Measurements from ENCODE around the gene ADARB2.

Gene ADARB2

GRCh38 chr10:1376384-1376945, 360.9 kb downstream of the ADARB2 start:
- no peaks in the 10 kb centered on the region for H3K36me3 ChIP-seq (ENCODE audit: insufficient read depth)
- no peaks in the 10 kb centered on the region for H4K20me1 ChIP-seq (ENCODE audit: insufficient read depth)
- no peak overlapping the region for H2AFZ ChIP-seq (ENCODE audit: low read depth)
- no peaks in the 10 kb centered on the region for H3K4me1 ChIP-seq (ENCODE audit: low read depth, poor library complexity, severe bottlenecking)
- H3K79me2 ChIP-seq (ENCODE audit: insufficient read depth, low read depth): no peaks in the 10 kb centered on the region
- TF ChIP-seq, protein P1, sequence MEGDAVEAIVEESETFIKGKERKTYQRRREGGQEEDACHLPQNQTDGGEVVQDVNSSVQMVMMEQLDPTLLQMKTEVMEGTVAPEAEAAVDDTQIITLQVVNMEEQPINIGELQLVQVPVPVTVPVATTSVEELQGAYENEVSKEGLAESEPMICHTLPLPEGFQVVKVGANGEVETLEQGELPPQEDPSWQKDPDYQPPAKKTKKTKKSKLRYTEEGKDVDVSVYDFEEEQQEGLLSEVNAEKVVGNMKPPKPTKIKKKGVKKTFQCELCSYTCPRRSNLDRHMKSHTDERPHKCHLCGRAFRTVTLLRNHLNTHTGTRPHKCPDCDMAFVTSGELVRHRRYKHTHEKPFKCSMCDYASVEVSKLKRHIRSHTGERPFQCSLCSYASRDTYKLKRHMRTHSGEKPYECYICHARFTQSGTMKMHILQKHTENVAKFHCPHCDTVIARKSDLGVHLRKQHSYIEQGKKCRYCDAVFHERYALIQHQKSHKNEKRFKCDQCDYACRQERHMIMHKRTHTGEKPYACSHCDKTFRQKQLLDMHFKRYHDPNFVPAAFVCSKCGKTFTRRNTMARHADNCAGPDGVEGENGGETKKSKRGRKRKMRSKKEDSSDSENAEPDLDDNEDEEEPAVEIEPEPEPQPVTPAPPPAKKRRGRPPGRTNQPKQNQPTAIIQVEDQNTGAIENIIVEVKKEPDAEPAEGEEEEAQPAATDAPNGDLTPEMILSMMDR (conservative IDR thresholded peaks at IDR 0.05; ENCODE audit: low read depth, low read length): no peak
- no peak overlapping the region for H3K4me3 ChIP-seq (IDR thresholded peaks at IDR 0.05; ENCODE audit: insufficient read depth, low read depth, low read length)
- H3K27me3 ChIP-seq (ENCODE audit: insufficient read depth, low read depth): no peaks in the 10 kb centered on the region
- no peak overlapping the region for H3K4me2 ChIP-seq
- no peak overlapping the region for H3K27ac ChIP-seq
- no peak overlapping the region for H3K9ac ChIP-seq

DNA sequence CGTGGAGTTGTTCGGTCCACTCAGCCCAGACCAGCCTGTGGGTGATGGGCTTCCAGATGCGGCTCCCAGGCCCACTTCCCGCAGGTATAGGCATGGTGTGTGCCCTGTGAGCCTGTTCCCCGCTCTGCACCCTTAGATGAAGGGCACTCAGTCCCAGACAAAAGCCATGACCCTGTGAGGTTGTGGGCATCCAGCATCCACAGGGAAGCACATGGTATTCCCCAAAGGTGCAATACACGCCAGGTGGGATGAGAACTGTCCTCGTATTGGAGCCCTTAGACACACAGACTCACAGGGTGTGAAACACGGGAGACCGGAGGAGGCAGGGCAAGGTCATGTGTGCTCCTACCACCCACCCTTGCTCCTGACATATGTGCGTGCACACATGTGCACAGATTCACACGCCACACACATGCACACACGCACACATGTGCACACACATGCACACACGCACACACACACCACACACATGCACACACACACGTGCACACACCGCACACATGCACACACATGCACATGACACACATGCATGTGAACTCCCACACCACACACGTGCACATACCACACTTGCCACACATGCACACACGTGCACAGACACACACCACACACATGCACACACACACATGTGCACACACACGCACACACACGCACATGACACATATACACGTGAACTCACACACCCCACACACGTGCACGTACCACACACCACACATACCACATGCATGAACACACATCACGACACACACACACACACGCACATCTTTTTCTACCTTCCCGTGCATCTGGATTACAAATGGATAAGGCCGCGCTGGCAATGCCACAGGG, 361.8 kb downstream of the ADARB2 start:
- Histone ChIP-seq H3K9ac (no peak overlapping the region), H3K4me3 (IDR thresholded peaks at IDR 0.05; ENCODE audit: insufficient read depth, low read depth, low read length) (no peak overlapping the region), H3K36me3 (ENCODE audit: insufficient read depth) (no peaks in the 10 kb centered on the region), H3K79me2 (ENCODE audit: insufficient read depth, low read depth) (no peaks in the 10 kb centered on the region), H3K4me2 (no peak overlapping the region), H2AFZ (ENCODE audit: low read depth) (no peak overlapping the region), H3K27me3 (ENCODE audit: insufficient read depth, low read depth) (no peaks in the 10 kb centered on the region), H4K20me1 (ENCODE audit: insufficient read depth) (no peaks in the 10 kb centered on the region), H3K4me1 (ENCODE audit: low read depth, poor library complexity, severe bottlenecking) (no peaks in the 10 kb centered on the region), H3K27ac (no peak overlapping the region)
- TF ChIP-seq, protein P1 (conservative IDR thresholded peaks at IDR 0.05; ENCODE audit: low read depth, low read length): no peak

- TF ChIP-seq, protein P1 (conservative IDR thresholded peaks at IDR 0.05; ENCODE audit: low read depth, low read length): no peak
Observed at GRCh38 chr10:1374511-1375345, 362.6 kb downstream of the ADARB2 start.

DNA sequence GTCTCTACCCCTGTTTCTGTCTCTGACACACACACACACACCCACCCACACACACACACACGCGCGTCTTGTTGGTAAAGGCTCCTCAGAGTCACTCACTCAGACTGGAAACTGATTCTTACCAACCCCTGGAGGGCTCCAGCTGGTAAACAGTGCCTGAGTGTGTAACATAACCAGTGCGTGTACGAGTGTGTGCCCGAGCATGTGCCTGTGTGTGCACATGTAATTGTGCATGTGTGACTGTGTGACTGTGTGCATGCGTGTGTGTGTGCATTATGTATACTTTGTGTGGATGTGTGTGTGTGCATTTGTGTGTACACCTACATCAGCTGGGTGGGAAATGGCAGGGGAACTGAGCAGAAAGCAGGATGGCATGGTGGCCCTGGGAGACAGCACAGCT, 364.0 kb downstream of the ADARB2 start:
- no peak overlapping the region for H3K27ac ChIP-seq
- no peak overlapping the region for H3K4me3 ChIP-seq (IDR thresholded peaks at IDR 0.05; ENCODE audit: insufficient read depth, low read depth, low read length)
- H2AFZ ChIP-seq (ENCODE audit: low read depth): no peak overlapping the region
- H3K4me1 ChIP-seq (ENCODE audit: low read depth, poor library complexity, severe bottlenecking): no peaks in the 10 kb centered on the region
- no peaks in the 10 kb centered on the region for H3K27me3 ChIP-seq (ENCODE audit: insufficient read depth, low read depth)
- H3K4me2 ChIP-seq: no peak overlapping the region
- no peak overlapping the region for H3K9ac ChIP-seq
- H4K20me1 ChIP-seq (ENCODE audit: insufficient read depth): no peaks in the 10 kb centered on the region
- no peaks in the 10 kb centered on the region for H3K36me3 ChIP-seq (ENCODE audit: insufficient read depth)
- TF ChIP-seq, protein P1 (conservative IDR thresholded peaks at IDR 0.05; ENCODE audit: low read depth, low read length): no peak
- no peaks in the 10 kb centered on the region for H3K79me2 ChIP-seq (ENCODE audit: insufficient read depth, low read depth)

More at GRCh38 chr10:1374511-1375345, 362.6 kb downstream of the ADARB2 start:
- no peak overlapping the region for H3K4me3 ChIP-seq (IDR thresholded peaks at IDR 0.05; ENCODE audit: insufficient read depth, low read depth, low read length)
- no peaks in the 10 kb centered on the region for H3K27me3 ChIP-seq (ENCODE audit: insufficient read depth, low read depth)
- H4K20me1 ChIP-seq (ENCODE audit: insufficient read depth): no peaks in the 10 kb centered on the region
- no peaks in the 10 kb centered on the region for H3K36me3 ChIP-seq (ENCODE audit: insufficient read depth)
- no peak overlapping the region for H2AFZ ChIP-seq (ENCODE audit: low read depth)
- H3K9ac ChIP-seq: no peak overlapping the region
- H3K4me2 ChIP-seq: no peak overlapping the region
- H3K79me2 ChIP-seq (ENCODE audit: insufficient read depth, low read depth): no peaks in the 10 kb centered on the region
- H3K27ac ChIP-seq: no peak overlapping the region
- H3K4me1 ChIP-seq (ENCODE audit: low read depth, poor library complexity, severe bottlenecking): no peaks in the 10 kb centered on the region
